Esophagus squamous epithelium (tissue), 5 donors: Measurements from ENCODE around the gene PSMG3. TPM values are rescaled to one million over a fixed set of nuclear protein-coding genes. Genes with fewer than 3 reads are reported as not detected.

Experiments used
- DNase-seq: peaks from one replicate; lab custom pipeline; 2025; lab: John Stamatoyannopoulos, UW
- H3K27ac ChIP-seq, 4 donors: fragments of 200-600 bp; sonication (generic); one replicate each; pipeline ENCODE4 v1.5.1; 2016 to 2019; ENCODE audit warnings: mild to moderate bottlenecking in 1 of 4
- H3K27me3 ChIP-seq, 4 donors: fragments of 200-600 bp; sonication (generic); 1 replicate in 3 of 4; 2 replicates in 1 of 4; pipeline versions ENCODE4 v1.5.1 to v1.6.0; 2017 to 2021; ENCODE audit warnings: antibody characterized with exemption in 1 of 4
- H3K36me3 ChIP-seq, 3 donors: fragments of 200-600 bp; sonication (generic); one replicate each; pipeline ENCODE4 v1.5.1; 2016 to 2019
- H3K4me1 ChIP-seq, 3 donors: fragments of 200-600 bp; sonication (generic); one replicate each; pipeline ENCODE4 v1.5.1; 2017 to 2019
- H3K4me3 ChIP-seq, 4 donors: fragments of 200-600 bp; sonication (generic); 1 replicate in 3 of 4; 2 replicates in 1 of 4; pipeline ENCODE4 v1.5.1; 2016 to 2019; ENCODE audit warnings: mild to moderate bottlenecking in 2 of 4, moderate library complexity in 1 of 4
- H3K9me3 ChIP-seq, 3 donors: fragments of 200-600 bp; sonication (generic); one replicate each; pipeline ENCODE4 v1.5.1; 2016 to 2019
- CTCF ChIP-seq, 6 experiments: fragments of 450-650 bp in 4 of 6; fragments of 200-600 bp in 2 of 6; sonication (generic) in 2 of 6; IDR thresholded peaks; one replicate each; pipeline ENCODE4 v1.5.1; 2016 to 2019; ENCODE audit warnings: antibody characterized with exemption in 6 of 6, mild to moderate bottlenecking in 4 of 6, moderate library complexity in 4 of 6
- POLR2A ChIP-seq, 4 donors: fragments of 450-650 bp; IDR thresholded peaks; one replicate each; pipeline ENCODE4 v1.6.1; 2017; ENCODE audit warnings: antibody characterized with exemption in 4 of 4, mild to moderate bottlenecking in 4 of 4, moderate library complexity in 3 of 4
- WGBS, 2 donors: methylation state at CpG; one replicate each; pipeline ENCODE4 v1.1.5; 2018; 5-methylcytosine and 5-hydroxymethylcytosine counted together
- intact Hi-C: fragments of 100-400 bp; cut with DNase I; formaldehyde crosslinking; loops from one replicate; pipeline ENCODE4 v1.15.0; 2022
- total RNA-seq, 4 donors: library from RNA; depleted of rRNA; stranded (reverse); fragments of >200 nt; gene quantifications; one replicate each; pipeline ENCODE4 v1.1.0, GENCODE V29; 2016
- donor health status: DM: yes; HTN: yes; CAD: no.

The PSMG3 gene
- total RNA-seq, 4 donors from 2014 or later = 44.5 to 63.6 (median 47.4) TPM

- H3K4me1 ChIP-seq = peaks cover 35 to 62% (median 41%) of the 10 kb centered on the region in 3 donors
- no peaks in the 10 kb centered on the region for H3K27me3 ChIP-seq
- no peak overlapping the region for H3K4me3 ChIP-seq
- TF ChIP-seq CTCF (IDR thresholded peaks at IDR 0.05) (no peak), POLR2A (IDR thresholded peaks at IDR 0.05) (no peak)
- no peak for DNase-seq
- H3K27ac ChIP-seq = no peak overlapping the region
- no peaks in the 10 kb centered on the region for H3K9me3 ChIP-seq
- intact Hi-C loops = no loop called here
- H3K36me3 ChIP-seq = peaks cover 27 to 79% (median 28%) of the 10 kb centered on the region in 3 donors
- WGBS, 2 donors = 96% methylated on average over 15 to 28 of the region's 73 CpGs
Observed at GRCh38 chr7:1539882-1540775, 29.7 kb downstream of the PSMG3 start.

- H3K9me3 ChIP-seq = no peaks in the 10 kb centered on the region
- no peaks in the 10 kb centered on the region for H3K27me3 ChIP-seq
- H3K27ac ChIP-seq = peak overlapping the region; percentile 86 to 99 (median 96)
- TF ChIP-seq CTCF (IDR thresholded peaks at IDR 0.05) (no peak), POLR2A (IDR thresholded peaks at IDR 0.05) (no peak)
- WGBS, 2 donors = 0 to 91% methylated on average over 1 to 4 of the region's 36 CpGs
- intact Hi-C loops = no loop called here
- no peak overlapping the region for H3K4me3 ChIP-seq
- peaks cover 35 to 61% (median 39%) of the 10 kb centered on the region in 3 donors for H3K4me1 ChIP-seq
- peaks cover 27 to 73% (median 28%) of the 10 kb centered on the region in 3 donors for H3K36me3 ChIP-seq
- DNase-seq = no peak
Observed at GRCh38 chr7:1539181-1539881, 30.5 kb downstream of the PSMG3 start.

- H3K27ac ChIP-seq = peak overlapping the region; percentile 86 to 99 (median 96)
Observed at GRCh38 chr7:1538544-1539180, 31.2 kb downstream of the PSMG3 start.

More at GRCh38 chr7:1538544-1539180, 31.2 kb downstream of the PSMG3 start:
- Histone ChIP-seq H3K4me3 (peak overlapping the region in 3 of 4 donors; percentile 9 to 77 (median 54)), H3K27me3 (no peaks in the 10 kb centered on the region), H3K36me3 (peaks cover 27 to 68% (median 28%) of the 10 kb centered on the region in 3 donors), H3K9me3 (no peaks in the 10 kb centered on the region), H3K4me1 (peaks cover 36 to 61% (median 40%) of the 10 kb centered on the region in 3 donors)
- no peak for TF ChIP-seq POLR2A (IDR thresholded peaks at IDR 0.05)
- TF ChIP-seq CTCF (IDR thresholded peaks at IDR 0.05) = no peak
- WGBS, 2 donors = 60 to 100% methylated on average over 1 of the region's 25 CpGs
- no peak for DNase-seq
- intact Hi-C loops = no loop called here
